GM12878 (cell line): ENCODE data around the gene RAMP1. TPM values are rescaled to one million over a fixed set of nuclear protein-coding genes. Genes with fewer than 3 reads are reported as not detected.

ENCODE experiments used
- EP300 ChIP-seq, 2 experiments: fragments of 150-350 bp in 1 of 2; IDR thresholded peaks; 2 replicates each; pipeline ENCODE4 v1.6.1; 2011 to 2012; ENCODE audit warnings: low read depth in 2 of 2, low read length in 2 of 2, borderline replicate concordance in 1 of 2, improper control_type of control experiment in 1 of 2, inconsistent platforms in 1 of 2; ENCODE audit not compliant: control insufficient read depth in 1 of 2
- polyA plus RNA-seq, 11 experiments: library from polyadenylated mRNA; depleted of rRNA in 4 of 11; unstranded in 6 of 11; stranded (reverse) in 5 of 11; fragments of >200 nt; fragmentation: Nextera tagmentation in 4 of 11; fragmentation: Illumina TruSeq in 1 of 11; extraction: Ambion mirVana in 4 of 11; extraction: Trizol in 1 of 11; gene quantifications; 1 replicate in 1 of 11; 2 replicates in 10 of 11; pipeline versions ENCODE4 v1.2.1 to v1.2.3, GENCODE V29; 2011 to 2016; ENCODE audit warnings: inconsistent platforms in 2 of 11, missing spikeins in 2 of 11, low read depth in 1 of 11
- total RNA-seq, 4 experiments: library from RNA; depleted of rRNA in 3 of 4; stranded (reverse); fragments of >200 nt in 3 of 4; fragmentation: Illumina TruSeq in 1 of 4; extraction: Trizol in 1 of 4; gene quantifications; 2 replicates each; pipeline versions ENCODE4 v1.2.1 to v1.2.3, GENCODE V29; 2013 to 2021
- TF ChIP-seq, protein P1 (sequence below): fragments of 150-350 bp; IDR thresholded peaks from 2 replicates; pipeline ENCODE4 v1.6.1; 2016; ENCODE audit warnings: low read depth, low read length
- TF ChIP-seq, protein P2 (sequence below): fragments of 150-350 bp; IDR thresholded peaks from 2 replicates; pipeline ENCODE4 v1.6.1; 2014; ENCODE audit warnings: mild to moderate bottlenecking, low read depth, low read length

The RAMP1 gene
- total and polyA plus RNA-seq, 10 of the 15 experiments (the other 5 are each of a cell fraction or from before 2014, with no cell fraction given) = 0.11 to 0.19 (median 0.12) TPM; not detected in 7

DNA sequence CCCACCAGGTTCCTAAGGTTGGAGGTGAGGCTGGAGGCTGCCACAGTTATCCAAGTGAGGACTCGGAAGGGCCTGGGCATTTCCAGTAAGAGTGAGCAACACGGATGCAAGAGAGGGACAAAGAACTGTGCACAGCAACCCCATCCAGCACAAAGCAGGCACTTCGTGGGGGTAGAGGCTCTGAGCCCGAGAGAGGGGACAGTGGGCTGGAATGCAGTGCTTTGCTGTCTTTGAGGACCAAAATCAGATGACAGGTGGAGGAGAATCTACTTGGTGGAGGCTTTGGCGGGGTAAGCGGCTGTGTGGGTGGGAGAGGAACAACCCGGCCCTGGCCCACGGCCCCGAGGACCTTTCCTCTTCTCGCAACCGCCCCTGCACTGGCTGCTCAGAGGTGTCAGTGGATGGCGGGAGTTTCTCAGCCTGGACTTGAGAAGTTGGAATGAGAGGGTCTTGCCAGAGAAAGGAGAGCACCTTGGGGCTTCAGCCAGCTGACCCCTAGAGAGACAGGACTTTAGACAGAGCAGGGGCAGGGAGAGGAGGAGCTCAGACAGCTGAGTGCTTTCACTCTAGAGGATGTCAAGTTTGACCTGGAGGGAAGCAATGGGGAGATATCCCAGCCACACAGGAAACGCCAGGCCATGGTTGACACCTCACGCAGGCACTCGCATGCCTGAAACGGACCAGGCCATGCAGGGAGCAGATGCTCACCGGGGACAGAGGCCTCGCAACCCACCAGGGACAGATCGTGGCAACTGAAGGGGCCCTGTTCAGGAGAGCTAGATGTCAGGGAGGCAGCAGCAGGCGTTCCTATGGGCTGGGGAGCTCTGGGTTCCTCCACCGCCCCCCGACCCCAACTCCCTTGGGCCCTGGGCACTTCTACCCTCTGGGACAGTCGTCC, 11.6 kb downstream of the RAMP1 start (continued):
- TF ChIP-seq, protein P1, sequence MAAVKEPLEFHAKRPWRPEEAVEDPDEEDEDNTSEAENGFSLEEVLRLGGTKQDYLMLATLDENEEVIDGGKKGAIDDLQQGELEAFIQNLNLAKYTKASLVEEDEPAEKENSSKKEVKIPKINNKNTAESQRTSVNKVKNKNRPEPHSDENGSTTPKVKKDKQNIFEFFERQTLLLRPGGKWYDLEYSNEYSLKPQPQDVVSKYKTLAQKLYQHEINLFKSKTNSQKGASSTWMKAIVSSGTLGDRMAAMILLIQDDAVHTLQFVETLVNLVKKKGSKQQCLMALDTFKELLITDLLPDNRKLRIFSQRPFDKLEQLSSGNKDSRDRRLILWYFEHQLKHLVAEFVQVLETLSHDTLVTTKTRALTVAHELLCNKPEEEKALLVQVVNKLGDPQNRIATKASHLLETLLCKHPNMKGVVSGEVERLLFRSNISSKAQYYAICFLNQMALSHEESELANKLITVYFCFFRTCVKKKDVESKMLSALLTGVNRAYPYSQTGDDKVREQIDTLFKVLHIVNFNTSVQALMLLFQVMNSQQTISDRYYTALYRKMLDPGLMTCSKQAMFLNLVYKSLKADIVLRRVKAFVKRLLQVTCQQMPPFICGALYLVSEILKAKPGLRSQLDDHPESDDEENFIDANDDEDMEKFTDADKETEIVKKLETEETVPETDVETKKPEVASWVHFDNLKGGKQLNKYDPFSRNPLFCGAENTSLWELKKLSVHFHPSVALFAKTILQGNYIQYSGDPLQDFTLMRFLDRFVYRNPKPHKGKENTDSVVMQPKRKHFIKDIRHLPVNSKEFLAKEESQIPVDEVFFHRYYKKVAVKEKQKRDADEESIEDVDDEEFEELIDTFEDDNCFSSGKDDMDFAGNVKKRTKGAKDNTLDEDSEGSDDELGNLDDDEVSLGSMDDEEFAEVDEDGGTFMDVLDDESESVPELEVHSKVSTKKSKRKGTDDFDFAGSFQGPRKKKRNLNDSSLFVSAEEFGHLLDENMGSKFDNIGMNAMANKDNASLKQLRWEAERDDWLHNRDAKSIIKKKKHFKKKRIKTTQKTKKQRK = no peak
- TF ChIP-seq, protein P2, sequence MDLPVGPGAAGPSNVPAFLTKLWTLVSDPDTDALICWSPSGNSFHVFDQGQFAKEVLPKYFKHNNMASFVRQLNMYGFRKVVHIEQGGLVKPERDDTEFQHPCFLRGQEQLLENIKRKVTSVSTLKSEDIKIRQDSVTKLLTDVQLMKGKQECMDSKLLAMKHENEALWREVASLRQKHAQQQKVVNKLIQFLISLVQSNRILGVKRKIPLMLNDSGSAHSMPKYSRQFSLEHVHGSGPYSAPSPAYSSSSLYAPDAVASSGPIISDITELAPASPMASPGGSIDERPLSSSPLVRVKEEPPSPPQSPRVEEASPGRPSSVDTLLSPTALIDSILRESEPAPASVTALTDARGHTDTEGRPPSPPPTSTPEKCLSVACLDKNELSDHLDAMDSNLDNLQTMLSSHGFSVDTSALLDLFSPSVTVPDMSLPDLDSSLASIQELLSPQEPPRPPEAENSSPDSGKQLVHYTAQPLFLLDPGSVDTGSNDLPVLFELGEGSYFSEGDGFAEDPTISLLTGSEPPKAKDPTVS = no peak
- TF ChIP-seq EP300 (IDR thresholded peaks at IDR 0.05; ENCODE audit: borderline replicate concordance in 1 of 2, control insufficient read depth in 1 of 2, low read depth in 2 of 2, low read length in 2 of 2) = no peak
- TF ChIP-seq, all 136 proteins: peak for 0
